ENCODE measurements around the gene FRMPD1. TPM values are rescaled to one million over a fixed set of nuclear protein-coding genes. Genes with fewer than 3 reads are reported as not detected.

Gene FRMPD1
- total RNA-seq, 1 donor from 2014 or later = 0.19 TPM

DNA sequence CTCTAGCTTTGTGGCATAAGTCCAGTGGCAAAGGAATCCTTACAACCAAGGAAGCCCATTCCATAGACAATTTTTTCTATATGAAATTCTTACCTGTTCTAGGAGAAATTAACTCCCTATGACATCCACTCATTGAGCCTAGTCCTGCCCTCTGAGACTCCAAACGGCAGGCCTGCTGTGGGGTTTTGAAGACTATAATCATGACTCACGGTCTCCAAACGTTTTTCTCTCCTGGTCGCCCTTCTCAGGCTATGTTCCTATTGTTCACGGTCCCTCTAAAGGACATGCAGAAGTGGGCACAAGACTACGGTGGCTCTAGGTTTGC lies 133.5 kb downstream of the FRMPD1 start:
- peak overlapping the region; percentile 96 for H3K27ac Mint-ChIP-seq (ENCODE audit: unreplicated experiment)
- peak overlapping the region; percentile 98 for H3K4me3 Mint-ChIP-seq
- TF ChIP-seq, protein P1, sequence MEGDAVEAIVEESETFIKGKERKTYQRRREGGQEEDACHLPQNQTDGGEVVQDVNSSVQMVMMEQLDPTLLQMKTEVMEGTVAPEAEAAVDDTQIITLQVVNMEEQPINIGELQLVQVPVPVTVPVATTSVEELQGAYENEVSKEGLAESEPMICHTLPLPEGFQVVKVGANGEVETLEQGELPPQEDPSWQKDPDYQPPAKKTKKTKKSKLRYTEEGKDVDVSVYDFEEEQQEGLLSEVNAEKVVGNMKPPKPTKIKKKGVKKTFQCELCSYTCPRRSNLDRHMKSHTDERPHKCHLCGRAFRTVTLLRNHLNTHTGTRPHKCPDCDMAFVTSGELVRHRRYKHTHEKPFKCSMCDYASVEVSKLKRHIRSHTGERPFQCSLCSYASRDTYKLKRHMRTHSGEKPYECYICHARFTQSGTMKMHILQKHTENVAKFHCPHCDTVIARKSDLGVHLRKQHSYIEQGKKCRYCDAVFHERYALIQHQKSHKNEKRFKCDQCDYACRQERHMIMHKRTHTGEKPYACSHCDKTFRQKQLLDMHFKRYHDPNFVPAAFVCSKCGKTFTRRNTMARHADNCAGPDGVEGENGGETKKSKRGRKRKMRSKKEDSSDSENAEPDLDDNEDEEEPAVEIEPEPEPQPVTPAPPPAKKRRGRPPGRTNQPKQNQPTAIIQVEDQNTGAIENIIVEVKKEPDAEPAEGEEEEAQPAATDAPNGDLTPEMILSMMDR (conservative IDR thresholded peaks at IDR 0.05) = no peak
- H3K36me3 Mint-ChIP-seq (ENCODE audit: low read depth) = peaks cover 10% of the 10 kb centered on the region
- H3K4me1 Mint-ChIP-seq = peaks cover 32% of the 10 kb centered on the region
- H3K9me3 Mint-ChIP-seq = no peaks in the 10 kb centered on the region
- DNase-seq (ENCODE audit: low read depth, low spot score) = no peak
- no peaks in the 10 kb centered on the region for H3K27me3 Mint-ChIP-seq (ENCODE audit: low read depth)

DNA sequence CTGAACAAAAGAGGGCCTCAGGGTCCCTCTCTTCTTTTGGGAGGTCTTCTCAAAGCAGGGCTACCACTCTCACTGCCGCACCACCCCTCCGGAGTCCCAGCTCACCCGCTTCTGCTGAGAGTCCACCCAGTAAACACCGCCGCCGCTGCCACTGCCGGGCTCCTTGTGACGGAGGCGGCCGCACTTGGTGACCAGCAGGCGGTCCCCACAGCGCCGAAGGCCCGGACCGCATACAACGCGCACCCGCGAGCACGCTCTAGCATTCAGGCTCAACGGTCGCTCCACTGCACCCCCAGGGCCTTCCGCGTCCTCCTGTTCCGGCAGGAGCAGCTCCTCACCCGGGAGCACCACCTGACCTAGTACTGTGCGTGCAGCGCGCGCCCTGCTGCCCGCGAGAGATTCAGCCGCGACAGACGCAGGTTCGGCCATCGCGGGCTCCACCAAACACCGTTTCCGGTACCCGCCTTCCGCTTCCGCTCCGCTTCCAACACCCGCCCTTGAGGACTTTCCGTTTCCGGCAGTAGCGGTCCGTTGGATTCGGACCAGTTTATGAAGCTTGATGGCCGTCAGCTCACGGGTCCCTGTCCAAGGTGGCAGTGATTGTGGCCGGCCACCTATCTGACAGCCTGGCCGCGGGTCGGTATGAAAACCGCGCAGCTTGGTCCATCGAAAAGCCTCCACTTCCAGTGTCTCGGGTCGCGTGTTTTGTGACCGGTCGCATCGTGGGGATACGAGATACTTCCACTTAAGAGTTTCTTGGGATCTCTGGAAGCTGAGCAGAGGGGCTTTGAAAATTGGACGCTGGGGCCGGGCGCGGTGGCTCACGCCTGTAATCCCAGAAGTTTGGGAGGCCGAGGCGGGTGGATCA lies 134.1 kb downstream of the FRMPD1 start, which contains the start of gene EXOSC3:
Gene EXOSC3 (minus strand): TSS at position 449 of the 868 bp plus-strand sequence. CDS start 20 bp downstream, at position 429.
- peaks cover 32% of the 10 kb centered on the region for H3K4me1 Mint-ChIP-seq
- DNase-seq (ENCODE audit: low read depth, low spot score) = peak; percentile 80
- no peaks in the 10 kb centered on the region for H3K27me3 Mint-ChIP-seq (ENCODE audit: low read depth)
- peak within 1 kb of the TSS; percentile 98 for H3K4me3 Mint-ChIP-seq
- H3K9me3 Mint-ChIP-seq = no peaks in the 10 kb centered on the region
- H3K27ac Mint-ChIP-seq (ENCODE audit: unreplicated experiment) = peak within 1 kb of the TSS; percentile 96
- TF ChIP-seq, protein P1 (conservative IDR thresholded peaks at IDR 0.05) = peak; percentile 49
- peaks cover 10% of the 10 kb centered on the region for H3K36me3 Mint-ChIP-seq (ENCODE audit: low read depth)

DNA sequence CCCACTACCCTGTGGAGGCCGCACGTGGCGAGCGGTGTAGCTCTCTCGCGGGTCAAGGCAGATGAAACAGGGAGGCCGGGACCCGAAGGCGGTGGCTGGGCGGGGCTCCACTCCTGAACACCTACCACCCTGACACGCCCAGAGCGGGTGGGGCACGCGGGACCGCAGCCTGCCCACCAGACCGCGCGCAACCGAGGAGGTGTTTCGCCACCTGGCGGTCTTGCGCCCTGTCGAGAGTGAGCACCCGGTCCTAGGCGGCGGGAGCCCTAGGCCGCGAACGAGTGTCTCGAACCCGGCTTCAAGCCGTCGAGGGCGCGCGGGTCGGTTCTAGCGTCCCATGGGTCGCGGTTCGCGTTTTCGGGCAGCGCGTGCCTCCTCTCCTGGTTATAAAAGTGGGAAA lies 136.3 kb downstream of the FRMPD1 start:
- H3K4me3 Mint-ChIP-seq = peak overlapping the region; percentile 98
- no peak overlapping the region for H3K27ac Mint-ChIP-seq (ENCODE audit: unreplicated experiment)
- peaks cover 30% of the 10 kb centered on the region for H3K4me1 Mint-ChIP-seq
- H3K27me3 Mint-ChIP-seq (ENCODE audit: low read depth) = no peaks in the 10 kb centered on the region
- no peak for DNase-seq (ENCODE audit: low read depth, low spot score)
- no peaks in the 10 kb centered on the region for H3K9me3 Mint-ChIP-seq
- peaks cover 9% of the 10 kb centered on the region for H3K36me3 Mint-ChIP-seq (ENCODE audit: low read depth)
- TF ChIP-seq, protein P1 (conservative IDR thresholded peaks at IDR 0.05) = no peak

DNA sequence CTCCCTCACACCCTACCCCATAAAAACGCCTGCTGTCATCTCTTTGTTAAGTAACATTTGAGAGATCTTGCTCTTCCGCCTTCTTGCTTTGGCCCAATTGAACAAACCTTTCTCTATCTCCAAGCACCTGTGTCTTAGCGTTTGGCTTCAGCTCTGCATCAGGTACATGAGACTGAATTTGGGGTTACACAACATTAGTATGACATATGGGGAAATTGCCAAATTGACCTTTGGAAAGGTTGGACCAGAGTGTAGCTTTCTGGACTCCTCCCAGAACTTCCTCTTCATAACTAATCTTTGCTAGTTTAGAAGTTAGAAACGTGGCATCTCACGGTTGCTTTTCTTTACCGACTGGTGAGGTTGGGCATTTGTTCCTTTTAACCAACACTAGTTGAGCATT lies 137.6 kb downstream of the FRMPD1 start:
- H3K27me3 Mint-ChIP-seq (ENCODE audit: low read depth) = no peaks in the 10 kb centered on the region
- H3K9me3 Mint-ChIP-seq = no peaks in the 10 kb centered on the region
- peak overlapping the region; percentile 47 for H3K4me3 Mint-ChIP-seq

DNA sequence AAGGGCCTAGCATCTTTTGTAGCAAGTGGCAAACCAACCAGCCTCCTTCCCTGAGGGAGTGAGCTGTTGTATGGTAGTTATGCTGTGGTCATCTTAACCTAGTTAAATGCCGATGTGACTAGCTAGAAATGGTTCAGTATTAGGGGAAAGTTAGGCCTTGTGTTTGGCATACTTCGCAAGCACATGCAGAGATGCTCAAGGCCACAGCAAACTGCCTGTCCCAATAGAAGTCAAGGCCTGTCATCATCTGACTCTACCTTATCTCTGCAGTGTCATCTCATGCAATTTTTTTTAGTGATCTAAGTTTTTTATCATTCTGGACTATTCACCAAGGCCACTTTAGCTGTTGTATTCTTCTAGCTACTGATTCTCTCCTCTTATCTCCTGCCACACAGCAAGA lies 139.3 kb downstream of the FRMPD1 start:
- Mint-ChIP-seq H3K27me3 (ENCODE audit: low read depth) (peaks cover 1% of the 10 kb centered on the region), H3K4me3 (peak overlapping the region; percentile 29)

More for the DNA sequence above, 137.6 kb downstream of the FRMPD1 start:
- Mint-ChIP-seq H3K27ac (ENCODE audit: unreplicated experiment) (no peak overlapping the region), H3K4me1 (peaks cover 20% of the 10 kb centered on the region), H3K36me3 (ENCODE audit: low read depth) (no peaks in the 10 kb centered on the region)
- no peak for DNase-seq (ENCODE audit: low read depth, low spot score)
- TF ChIP-seq, protein P1 (conservative IDR thresholded peaks at IDR 0.05) = no peak

More for the DNA sequence above, 139.3 kb downstream of the FRMPD1 start:
- no peak for DNase-seq (ENCODE audit: low read depth, low spot score)
- Mint-ChIP-seq H3K9me3 (no peaks in the 10 kb centered on the region), H3K4me1 (peaks cover 5% of the 10 kb centered on the region), H3K27ac (ENCODE audit: unreplicated experiment) (no peak overlapping the region), H3K36me3 (ENCODE audit: low read depth) (no peaks in the 10 kb centered on the region)
- TF ChIP-seq, protein P1 (conservative IDR thresholded peaks at IDR 0.05) = no peak
